ENCODE results near the gene RAB29.
A peak's percentile ranks its signal among the peaks of the same experiment; 100 is the strongest.
"Not testable (repeated sequence)": the region's sequence is repeated elsewhere in the genome, so short reads cannot be mapped to it uniquely, and the experiment has no call there.

The RAB29 gene

DNA sequence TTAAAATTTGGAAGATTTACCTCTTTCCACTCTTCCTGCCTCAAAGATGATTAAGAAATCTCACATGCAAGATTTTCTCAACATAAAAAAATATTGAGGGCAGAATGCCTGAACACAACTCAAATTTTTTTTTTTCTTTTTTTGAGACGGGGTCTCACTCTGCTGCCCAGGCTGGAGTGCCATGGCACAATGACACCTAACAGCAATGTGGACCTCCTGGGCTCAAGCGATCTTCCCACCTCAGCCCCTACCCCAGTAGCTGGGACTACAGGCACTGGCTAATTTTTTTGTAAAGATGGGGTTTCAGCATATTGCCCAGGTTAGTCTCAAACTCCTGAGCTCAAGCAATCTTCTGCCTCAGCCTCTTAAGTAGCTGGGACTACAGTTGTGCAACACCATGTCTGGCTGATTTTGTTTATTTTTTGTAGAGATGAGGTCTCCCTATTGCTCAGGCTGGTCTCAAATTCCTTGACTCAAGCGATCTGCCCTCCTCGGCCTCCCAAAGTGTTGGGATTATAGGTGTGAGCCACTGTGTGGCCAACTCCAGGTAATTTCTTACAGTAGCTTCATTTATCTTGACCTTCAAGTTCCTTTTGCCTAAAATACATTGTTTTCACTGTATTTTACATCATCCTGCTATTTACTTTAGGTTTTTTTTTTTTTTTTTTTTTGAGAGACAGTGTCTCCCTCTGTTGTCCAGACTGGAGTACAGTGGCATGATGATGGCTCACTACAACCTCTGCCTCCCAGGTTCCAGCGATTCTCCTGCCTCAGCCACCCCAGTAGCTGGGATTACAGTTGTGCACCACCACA is 35.7 kb downstream of the RAB29 start:
- H3K27me3 Mint-ChIP-seq, result no peaks in the 10 kb centered on the region
- no peaks in the 10 kb centered on the region for H3K9me3 Mint-ChIP-seq
- no peak overlapping the region for H3K27ac Mint-ChIP-seq
- peaks cover 37% of the 10 kb centered on the region for H3K36me3 Mint-ChIP-seq (ENCODE audit: low read depth)
- peaks cover 47% of the 10 kb centered on the region for H3K4me1 Mint-ChIP-seq
- no peak overlapping the region for H3K4me3 Mint-ChIP-seq
- DNase-seq (no peak), ATAC-seq (no peak)

GRCh38 chr1:205735218-205735617 is 40.1 kb downstream of the RAB29 start:
- Mint-ChIP-seq H3K27ac (peak overlapping the region; percentile 10), H3K27me3 (no peaks in the 10 kb centered on the region), H3K9me3 (no peaks in the 10 kb centered on the region), H3K4me3 (no peak overlapping the region), H3K4me1 (peaks cover 55% of the 10 kb centered on the region), H3K36me3 (ENCODE audit: low read depth) (peaks cover 37% of the 10 kb centered on the region)
- ATAC-seq (peak; percentile 72), DNase-seq (no peak)

- H3K36me3 Mint-ChIP-seq (ENCODE audit: low read depth), result peaks cover 30% of the 10 kb centered on the region
Measured at GRCh38 chr1:205733438-205734175, 41.7 kb downstream of the RAB29 start.

DNA sequence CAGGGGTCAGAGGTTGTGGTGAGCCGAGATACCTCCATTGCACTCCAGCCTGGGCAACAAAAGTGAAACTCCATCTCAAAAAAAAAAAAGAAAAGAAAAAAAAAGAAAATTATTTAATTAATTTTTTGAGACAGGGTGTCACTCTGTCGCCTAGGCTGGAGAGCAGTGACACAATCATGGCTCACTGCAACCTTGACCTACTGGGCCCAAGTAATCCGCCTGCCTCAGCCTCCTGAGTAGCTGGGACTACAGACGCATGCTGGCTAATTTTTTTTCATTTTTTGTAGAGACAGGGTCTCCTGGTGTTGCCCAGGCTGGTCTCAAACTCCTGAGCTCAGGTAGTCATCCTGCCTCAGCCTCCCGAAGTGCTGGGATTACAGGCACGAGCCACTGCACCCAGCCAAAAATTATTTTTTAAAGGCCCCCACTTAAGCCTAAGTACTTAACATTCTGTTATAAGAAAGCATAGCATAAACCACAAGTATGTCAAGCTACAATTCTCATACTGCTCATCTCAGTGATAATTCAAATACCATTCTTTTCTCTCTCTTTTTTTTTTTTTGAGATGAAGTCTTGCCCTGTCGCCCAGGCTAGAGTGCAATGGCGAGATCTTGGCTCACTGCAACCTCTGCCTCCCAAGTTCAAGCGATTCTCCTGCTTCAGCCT is 45.2 kb downstream of the RAB29 start:
- ATAC-seq (no peak), DNase-seq (no peak)
- peaks cover 37% of the 10 kb centered on the region for H3K4me1 Mint-ChIP-seq
- H3K27ac Mint-ChIP-seq, result no peak overlapping the region
- no peaks in the 10 kb centered on the region for H3K27me3 Mint-ChIP-seq
- H3K9me3 Mint-ChIP-seq, result no peaks in the 10 kb centered on the region
- no peak overlapping the region for H3K4me3 Mint-ChIP-seq
- H3K36me3 Mint-ChIP-seq (ENCODE audit: low read depth), result peaks cover 36% of the 10 kb centered on the region

More at GRCh38 chr1:205733438-205734175, 41.7 kb downstream of the RAB29 start:
- DNase-seq (no peak), ATAC-seq (no peak)
- Mint-ChIP-seq H3K9me3 (no peaks in the 10 kb centered on the region), H3K27me3 (no peaks in the 10 kb centered on the region), H3K4me1 (peaks cover 52% of the 10 kb centered on the region), H3K27ac (no peak overlapping the region), H3K4me3 (no peak overlapping the region)

- peaks cover 47% of the 10 kb centered on the region for H3K36me3 Mint-ChIP-seq (ENCODE audit: low read depth)
- ATAC-seq (no peak), DNase-seq (no peak)
- H3K27me3 Mint-ChIP-seq, result no peaks in the 10 kb centered on the region
- H3K4me3 Mint-ChIP-seq, result no peak overlapping the region
- no peak overlapping the region for H3K27ac Mint-ChIP-seq
- peaks cover 18% of the 10 kb centered on the region for H3K4me1 Mint-ChIP-seq
- no peaks in the 10 kb centered on the region for H3K9me3 Mint-ChIP-seq
Measured at GRCh38 chr1:205726619-205727125, 48.6 kb downstream of the RAB29 start.

DNA sequence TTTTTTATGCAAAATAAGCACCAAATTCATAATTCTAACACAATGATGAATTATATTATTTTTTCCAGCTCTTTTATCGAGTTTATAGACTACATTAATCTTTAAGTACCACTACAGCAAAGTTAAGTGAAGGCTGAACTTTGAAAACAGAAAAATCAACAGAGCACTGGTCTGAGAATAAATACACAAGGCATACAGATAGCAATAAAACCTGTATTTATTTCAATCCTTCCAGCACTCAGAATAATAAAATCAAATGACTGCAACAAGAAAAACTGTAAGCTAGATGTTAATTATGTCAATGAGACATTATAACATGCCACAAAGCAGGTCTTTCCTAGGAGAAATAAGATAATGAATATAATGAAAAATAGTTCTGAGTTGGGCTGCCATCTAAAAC is 49.8 kb downstream of the RAB29 start:
- no peak for ATAC-seq
- Mint-ChIP-seq H3K4me3 (no peak overlapping the region), H3K27me3 (no peaks in the 10 kb centered on the region), H3K9me3 (no peaks in the 10 kb centered on the region), H3K27ac (no peak overlapping the region), H3K36me3 (ENCODE audit: low read depth) (peaks cover 47% of the 10 kb centered on the region), H3K4me1 (peaks cover 13% of the 10 kb centered on the region)
- DNase-seq, result no peak

GRCh38 chr1:205720740-205721139 is 54.5 kb downstream of the RAB29 start:
- not testable (repeated sequence) for H3K4me3 Mint-ChIP-seq, H3K27me3 Mint-ChIP-seq, ATAC-seq, H3K9me3 Mint-ChIP-seq, H3K27ac Mint-ChIP-seq, DNase-seq
- H3K4me1 Mint-ChIP-seq, result peaks cover 26% of the 10 kb centered on the region
- H3K36me3 Mint-ChIP-seq (ENCODE audit: low read depth), result peaks cover 66% of the 10 kb centered on the region

GRCh38 chr1:205719762-205720161 is 55.5 kb downstream of the RAB29 start:
- Mint-ChIP-seq H3K4me1 (peaks cover 28% of the 10 kb centered on the region), H3K9me3 (no peaks in the 10 kb centered on the region), H3K36me3 (ENCODE audit: low read depth) (peaks cover 68% of the 10 kb centered on the region), H3K27ac (peak overlapping the region; percentile 24), H3K4me3 (no peak overlapping the region), H3K27me3 (no peaks in the 10 kb centered on the region)
- DNase-seq (no peak), ATAC-seq (no peak)

DNA sequence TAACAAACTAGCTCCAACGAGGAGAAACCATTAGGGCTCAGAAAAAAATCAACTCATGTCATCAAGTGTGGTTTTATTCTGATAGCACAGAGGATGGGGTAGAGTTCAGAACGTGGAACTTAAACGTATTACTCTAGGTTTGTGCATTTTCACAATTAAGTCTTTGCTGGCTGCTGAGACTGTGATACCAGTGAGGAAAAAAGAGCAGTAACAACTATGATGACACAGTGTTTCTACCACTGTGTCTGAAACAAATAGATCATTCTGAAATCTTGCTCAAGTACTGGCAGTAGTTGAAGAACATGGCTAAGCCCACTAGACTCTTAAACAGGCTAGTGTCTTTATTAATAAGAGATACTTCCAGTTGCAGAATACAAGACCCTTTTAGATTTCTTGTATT is 56.3 kb downstream of the RAB29 start:
- no peaks in the 10 kb centered on the region for H3K27me3 Mint-ChIP-seq
- no peaks in the 10 kb centered on the region for H3K9me3 Mint-ChIP-seq
- H3K4me3 Mint-ChIP-seq, result no peak overlapping the region
- peak overlapping the region; percentile 11 for H3K27ac Mint-ChIP-seq
- peaks cover 28% of the 10 kb centered on the region for H3K4me1 Mint-ChIP-seq
- ATAC-seq, result no peak
- no peak for DNase-seq
- peaks cover 66% of the 10 kb centered on the region for H3K36me3 Mint-ChIP-seq (ENCODE audit: low read depth)

Measured in activated naive CD8-positive, alpha-beta T cell treated with anti-CD3 and anti-CD28 coated beads, Interleukin-2, amount 50 U/mL, for 24 hours (primary cell).